ENCODE measurements around the gene CYP39A1. TPM values are rescaled to one million over a fixed set of nuclear protein-coding genes. Genes with fewer than 3 reads are reported as not detected.

The CYP39A1 gene
- total and polyA plus RNA-seq, 9 of the 15 experiments (the other 6 are each of a cell fraction or from before 2014, with no cell fraction given): not detected

DNA sequence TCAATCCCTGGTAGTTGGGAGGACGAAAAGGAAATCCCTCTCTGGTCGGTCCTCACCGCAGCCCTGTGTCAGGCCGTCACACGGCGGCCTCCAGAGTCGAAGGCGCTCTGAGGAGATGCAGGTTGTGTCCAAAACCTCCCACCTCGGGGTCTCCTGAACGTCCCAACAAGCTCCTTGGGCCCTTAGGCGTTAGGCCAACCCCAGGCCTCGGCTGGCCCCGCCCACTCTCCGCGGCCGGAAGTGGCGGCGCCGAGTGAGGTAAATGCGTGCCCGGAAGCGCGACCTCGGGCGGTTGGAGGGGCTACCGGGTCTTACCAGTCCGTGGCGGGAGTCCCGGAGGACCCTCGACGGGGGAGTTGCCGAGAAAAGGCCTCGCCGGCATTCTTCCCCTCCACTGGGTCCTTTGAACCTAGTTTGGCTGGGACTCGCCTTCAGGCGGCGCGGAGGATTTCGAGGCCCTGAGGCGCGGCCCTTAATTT is 35.0 kb upstream of the CYP39A1 start, which contains the start of gene TDRD6 (continued):
- TF ChIP-seq FOXA3 (CRISPR knock-in tag; conservative IDR thresholded peaks at IDR 0.05 in 1 of 2, IDR thresholded peaks at IDR 0.05 in 1 of 2) (no peak), GABPA (tag; conservative IDR thresholded peaks at IDR 0.05; ENCODE audit: low read depth) (peak; percentile 65), SIN3B (IDR thresholded peaks at IDR 0.05; ENCODE audit: low read depth) (no peak), SREBF2 (CRISPR knock-in tag; IDR thresholded peaks at IDR 0.05) (no peak), RBM17 (IDR thresholded peaks at IDR 0.05; ENCODE audit: borderline replicate concordance, low read depth, low read length) (no peak), ZEB2 (IDR thresholded peaks at IDR 0.05) (no peak), CREB1 (IDR thresholded peaks at IDR 0.05) (no peak), CREB1 (CRISPR knock-in tag; IDR thresholded peaks at IDR 0.05) (no peak), XRCC3 (IDR thresholded peaks at IDR 0.05) (no peak), PKNOX1 (IDR thresholded peaks at IDR 0.05) (no peak), ARID3A (IDR thresholded peaks at IDR 0.05; ENCODE audit: borderline replicate concordance, low read depth, low read length) (no peak)
- TF ChIP-seq, protein P1, sequence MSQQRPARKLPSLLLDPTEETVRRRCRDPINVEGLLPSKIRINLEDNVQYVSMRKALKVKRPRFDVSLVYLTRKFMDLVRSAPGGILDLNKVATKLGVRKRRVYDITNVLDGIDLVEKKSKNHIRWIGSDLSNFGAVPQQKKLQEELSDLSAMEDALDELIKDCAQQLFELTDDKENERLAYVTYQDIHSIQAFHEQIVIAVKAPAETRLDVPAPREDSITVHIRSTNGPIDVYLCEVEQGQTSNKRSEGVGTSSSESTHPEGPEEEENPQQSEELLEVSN (IDR thresholded peaks at IDR 0.05; ENCODE audit: borderline replicate concordance in 1 of 2, extremely low read depth in 1 of 2, insufficient read depth in 1 of 2, insufficient read length in 1 of 2, low read depth in 1 of 2, low read length in 1 of 2, poor library complexity in 1 of 2, severe bottlenecking in 1 of 2): peak in 1 of 2 experiments; percentile 18

Data from K562 (cell line).